ENCODE results near the gene PNPLA6.
A peak's percentile ranks its signal among the peaks of the same experiment; 100 is the strongest.

Gene PNPLA6

GRCh38 chr19:7515645-7516151 is 19.8 kb upstream of the PNPLA6 start, which contains the start of gene ZNF358:
Gene ZNF358, plus strand, starts transcription at chr19:7516103. Its CDS starts 3,140 bp downstream, at chr19:7519243.
- DNase-seq, result peak; percentile 20 to 53

GRCh38 chr19:7516333-7516732 is 19.2 kb upstream of the PNPLA6 start:
- DNase-seq, result no peak

GRCh38 chr19:7516878-7517277 is 18.6 kb upstream of the PNPLA6 start:
- DNase-seq, result no peak

- no peak for DNase-seq
These were observed 16.0 kb upstream of the PNPLA6 start for GRCh38 chr19:7519361-7520130.

GRCh38 chr19:7520131-7521051 is 15.1 kb upstream of the PNPLA6 start:
- DNase-seq, result no peak

- no peak for DNase-seq
These were observed 13.9 kb upstream of the PNPLA6 start for GRCh38 chr19:7521551-7522071.

- DNase-seq, result peak; percentile 90 to 96
These were observed 13.2 kb upstream of the PNPLA6 start, which contains the start of gene MCOLN1 for GRCh38 chr19:7522072-7522922. Gene MCOLN1, plus strand, starts transcription at chr19:7522624. Its CDS starts 127 bp downstream, at chr19:7522751.

- no peak for DNase-seq
These were observed 12.4 kb upstream of the PNPLA6 start for GRCh38 chr19:7522923-7523667.

GRCh38 chr19:7524523-7524922 is 11.0 kb upstream of the PNPLA6 start:
- DNase-seq, result no peak

- DNase-seq, result no peak
These were observed 10.4 kb upstream of the PNPLA6 start for GRCh38 chr19:7524992-7525739.

- DNase-seq, result no peak
These were observed 9.2 kb upstream of the PNPLA6 start for GRCh38 chr19:7526059-7526929.

GRCh38 chr19:7527516-7528191 is 7.9 kb upstream of the PNPLA6 start:
- DNase-seq, result no peak

GRCh38 chr19:7528192-7528519 is 7.4 kb upstream of the PNPLA6 start:
- no peak for DNase-seq

GRCh38 chr19:7528522-7529245 is 6.8 kb upstream of the PNPLA6 start:
- DNase-seq, result no peak

- no peak for DNase-seq
These were observed 6.3 kb upstream of the PNPLA6 start for GRCh38 chr19:7529246-7529600.

- no peak for DNase-seq
These were observed 5.7 kb upstream of the PNPLA6 start for GRCh38 chr19:7529610-7530490.

GRCh38 chr19:7533281-7533885 is 2.1 kb upstream of the PNPLA6 start:
- no peak for DNase-seq
